Right atrium auricular region (tissue), 2 donors: ENCODE results near the gene DSG2. TPM values are rescaled to one million over a fixed set of nuclear protein-coding genes. Genes with fewer than 3 reads are reported as not detected.

Source experiments
- DNase-seq: peaks from one replicate; pipeline ENCODE4 v3.0.0-alpha.2; 2019; ENCODE audit warnings: low spot score
- H3K27ac ChIP-seq, 2 donors: fragments of 200-600 bp; sonication (generic); 1 replicate in 1 of 2; 2 replicates in 1 of 2; pipeline ENCODE4 v1.5.1; 2016 to 2019
- H3K27me3 ChIP-seq, 2 donors: fragments of 200-600 bp; sonication (generic); one replicate each; pipeline versions ENCODE4 v1.5.1 to v1.6.0; 2017 to 2019
- H3K36me3 ChIP-seq: fragments of 200-600 bp; sonication (generic); one replicate; pipeline ENCODE4 v1.5.1; 2016
- H3K4me1 ChIP-seq, 2 donors: fragments of 200-600 bp; sonication (generic); one replicate each; pipeline versions ENCODE4 v1.5.1 to v1.6.0; 2017 to 2019
- H3K4me3 ChIP-seq, 2 donors: fragments of 200-600 bp; sonication (generic); 1 replicate in 1 of 2; 2 replicates in 1 of 2; pipeline ENCODE4 v1.5.1; 2017 to 2019; ENCODE audit warnings: mild to moderate bottlenecking in 1 of 2, moderate library complexity in 1 of 2
- H3K9me3 ChIP-seq, 2 donors: fragments of 200-600 bp; sonication (generic); one replicate each; pipeline ENCODE4 v1.5.1; 2019
- CTCF ChIP-seq, 2 donors: fragments of 200-600 bp; sonication (generic); IDR thresholded peaks; one replicate each; pipeline ENCODE4 v1.5.1; 2019; ENCODE audit warnings: antibody characterized with exemption in 2 of 2
- total RNA-seq, 2 donors: library from RNA; depleted of rRNA; stranded (reverse); fragments of >200 nt; gene quantifications; one replicate each; pipeline ENCODE4 v1.1.0, GENCODE V29; 2016

Gene DSG2
- total RNA-seq, 2 donors from 2014 or later = 64.4 to 72.7 TPM

GRCh38 chr18:31595121-31595771 is 97.3 kb downstream of the DSG2 start:
- TF ChIP-seq CTCF (IDR thresholded peaks at IDR 0.05) = no peak
- Histone ChIP-seq H3K9me3 (peaks cover 0 to 4% of the 10 kb centered on the region in 2 donors), H3K27me3 (no peaks in the 10 kb centered on the region), H3K36me3 (no peaks in the 10 kb centered on the region), H3K4me1 (no peaks in the 10 kb centered on the region), H3K27ac (no peak overlapping the region), H3K4me3 (no peak overlapping the region)
- no peak for DNase-seq

DNA sequence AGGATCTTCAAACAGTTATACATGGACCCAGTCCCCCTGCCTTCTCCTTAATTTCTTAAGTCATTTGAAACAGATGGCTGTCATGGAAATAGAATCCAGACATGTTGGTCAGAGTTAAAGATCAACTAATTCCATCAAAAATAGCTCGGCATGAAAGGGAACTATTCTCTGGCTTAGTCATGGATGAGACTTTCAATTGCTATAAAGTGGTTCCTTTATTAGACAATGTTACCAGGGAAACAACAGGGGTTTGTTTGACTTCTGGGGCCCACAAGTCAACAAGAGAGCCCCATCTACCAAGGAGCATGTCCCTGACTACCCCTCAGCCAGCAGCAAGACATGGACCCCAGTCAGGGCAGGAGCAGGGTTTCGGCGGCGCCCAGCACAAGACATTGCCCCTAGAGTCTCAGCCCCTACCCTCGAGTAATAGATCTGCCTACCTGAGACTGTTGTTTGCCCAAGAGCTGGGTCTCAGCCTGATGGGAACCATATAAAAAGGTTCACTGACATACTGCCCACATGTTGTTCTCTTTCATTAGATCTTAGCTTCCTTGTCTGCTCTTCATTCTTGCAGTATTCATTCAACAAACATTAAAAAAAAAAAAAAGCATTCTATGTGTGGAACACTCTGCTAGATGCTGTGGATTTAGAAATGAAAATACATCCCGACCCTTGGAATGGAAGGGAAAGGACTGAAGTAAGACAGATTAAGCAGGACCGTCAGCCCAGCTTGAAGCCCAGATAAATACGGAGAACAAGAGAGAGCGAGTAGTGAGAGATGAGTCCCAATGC is 98.3 kb downstream of the DSG2 start:
- no peak overlapping the region for H3K27ac ChIP-seq
- no peaks in the 10 kb centered on the region for H3K4me1 ChIP-seq
- no peak overlapping the region for H3K4me3 ChIP-seq
- H3K9me3 ChIP-seq = peaks cover 0 to 4% of the 10 kb centered on the region in 2 donors
- no peak for TF ChIP-seq CTCF (IDR thresholded peaks at IDR 0.05)
- H3K36me3 ChIP-seq = no peaks in the 10 kb centered on the region
- H3K27me3 ChIP-seq = no peaks in the 10 kb centered on the region
- no peak for DNase-seq

GRCh38 chr18:31598021-31598805 is 100.2 kb downstream of the DSG2 start:
- no peak for DNase-seq
- Histone ChIP-seq H3K27ac (no peak overlapping the region), H3K36me3 (no peaks in the 10 kb centered on the region), H3K4me3 (no peak overlapping the region), H3K9me3 (peaks cover 0 to 4% of the 10 kb centered on the region in 2 donors), H3K4me1 (no peaks in the 10 kb centered on the region), H3K27me3 (no peaks in the 10 kb centered on the region)
- no peak for TF ChIP-seq CTCF (IDR thresholded peaks at IDR 0.05)

Other genes starting within 250 kb of the DSG2 start
- gene DSG1, start 180.0 kb upstream of the DSG2 start, total RNA-seq = 1 to 10 TPM; 4.2 to 4.7 TPM
- gene DSG4, start 121.4 kb upstream of the DSG2 start, total RNA-seq = not detected
- under 1 TPM in 1 of 2 donors, not detected in 1; 0.08 TPM for gene DSG3, start 50.4 kb upstream of the DSG2 start, total RNA-seq
- gene TTR, start 93.7 kb downstream of the DSG2 start, total RNA-seq = not detected
- gene B4GALT6, start 186.4 kb downstream of the DSG2 start, total RNA-seq = 1 to 10 TPM; 3.4 to 5.6 TPM